ENCODE data around the gene DNAH2. TPM values are rescaled to one million over a fixed set of nuclear protein-coding genes. Genes with fewer than 3 reads are reported as not detected.

The DNAH2 gene
- total and polyA plus RNA-seq, 2 donors (not counting 3 experiments of a cell fraction or from before 2014, with no cell fraction given), result 0.10 to 0.11 TPM

- Histone ChIP-seq H3K27ac (ENCODE audit: insufficient read depth, low read depth, low read length) (no peak overlapping the region), H3K4me1 (ENCODE audit: control insufficient read depth, extremely low read depth, insufficient read depth, low read length) (no peaks in the 10 kb centered on the region), H3K27me3 (ENCODE audit: control insufficient read depth in 2 of 2, insufficient read depth in 2 of 2, low read length in 2 of 2) (peaks cover 0 to 7% of the 10 kb centered on the region in 2 experiments), H4K20me1 (replicated peaks; ENCODE audit: control insufficient read depth, extremely low read depth, insufficient read depth, low read length) (no peaks in the 10 kb centered on the region), H3K9me1 (replicated peaks; ENCODE audit: control insufficient read depth, extremely low read depth, insufficient read depth, low read length) (no peaks in the 10 kb centered on the region), H2AFZ (ENCODE audit: low read depth, low read length) (no peak overlapping the region), H3K9ac (replicated peaks; ENCODE audit: extremely low read depth, insufficient read depth, low read length) (no peak overlapping the region), H3K4me3 (replicated peaks in 1 of 3; ENCODE audit: insufficient read depth in 1 of 3, low read depth in 1 of 3, low read length in 3 of 3) (no peak overlapping the region), H3K9me3 (replicated peaks; ENCODE audit: control insufficient read depth, insufficient read depth, low read length) (no peaks in the 10 kb centered on the region), H3K4me2 (ENCODE audit: insufficient read depth, low read length) (no peak overlapping the region), H3K36me3 (ENCODE audit: control insufficient read depth in 2 of 2, extremely low read depth in 1 of 2, insufficient read depth in 2 of 2, low read length in 2 of 2) (no peaks in the 10 kb centered on the region), H3K79me2 (ENCODE audit: control insufficient read depth, insufficient read depth, low read length) (no peaks in the 10 kb centered on the region)
- CTCF ChIA-PET, result interaction anchor here (0.7 kb wide), 1 partner anchor 21 kb away, joined by 3 read pairs; no protein-coding TSS in a partner anchor
- FAIRE-seq, result no peak
- dilution Hi-C loops (cut with MboI; ENCODE audit: extremely low pct_ligation_motif_present, low sequenced_read_pairs) (no loop called here), intact Hi-C loops (cut with micrococcal nuclease) (no loop called here)
- DNase-seq (ENCODE audit: low read depth, low spot score), result no peak
- POLR2A ChIA-PET, result no interaction called here
- TF ChIP-seq GATA2 (IDR thresholded peaks at IDR 0.05; ENCODE audit: insufficient read depth, insufficient read length, low read depth, low read length) (no peak), POLR2AphosphoS5 (IDR thresholded peaks at IDR 0.05; ENCODE audit: insufficient read depth, low read depth, low read length) (no peak), MYC (IDR thresholded peaks at IDR 0.05; ENCODE audit: low read depth, low read length) (no peak), POLR2A (IDR thresholded peaks at IDR 0.05; ENCODE audit: low read depth, low read length) (no peak), FOS (IDR thresholded peaks at IDR 0.05; ENCODE audit: borderline replicate concordance, insufficient read depth, low read length) (no peak), MAX (IDR thresholded peaks at IDR 0.05; ENCODE audit: insufficient read depth, insufficient read length) (no peak), EZH2 (IDR thresholded peaks at IDR 0.05; ENCODE audit: borderline replicate concordance, low read depth, low read length, severe bottlenecking) (no peak)
- BruUV-seq (replicated peaks), result no TSS peak
Observed at GRCh38 chr17:7806587-7806986, 89.0 kb downstream of the DNAH2 start.

- ChIA-PET CTCF (interaction anchor here (0.9 kb wide), 1 partner anchor 18 kb away, joined by 3 read pairs; no protein-coding TSS in a partner anchor), POLR2A (no interaction called here)
- H3K4me3 ChIP-seq (replicated peaks in 1 of 3; ENCODE audit: insufficient read depth in 1 of 3, low read depth in 1 of 3, low read length in 3 of 3), result no peak overlapping the region
- H3K79me2 ChIP-seq (ENCODE audit: control insufficient read depth, insufficient read depth, low read length), result no peaks in the 10 kb centered on the region
- BruUV-seq (replicated peaks), result no TSS peak
- intact Hi-C loops (cut with micrococcal nuclease) (no loop called here), dilution Hi-C loops (cut with MboI; ENCODE audit: extremely low pct_ligation_motif_present, low sequenced_read_pairs) (no loop called here)
- TF ChIP-seq JUN (IDR thresholded peaks at IDR 0.05; ENCODE audit: borderline replicate concordance, insufficient read depth, insufficient read length, low read depth) (no peak), EZH2 (IDR thresholded peaks at IDR 0.05; ENCODE audit: borderline replicate concordance, low read depth, low read length, severe bottlenecking) (no peak), CTCF (IDR thresholded peaks at IDR 0.05; ENCODE audit: extremely low read depth in 1 of 2, insufficient read depth in 1 of 2, low read depth in 1 of 2, low read length in 2 of 2) (no peak), GATA2 (IDR thresholded peaks at IDR 0.05; ENCODE audit: insufficient read depth, insufficient read length, low read depth, low read length) (no peak), FOS (IDR thresholded peaks at IDR 0.05; ENCODE audit: borderline replicate concordance, insufficient read depth, low read length) (no peak), POLR2AphosphoS5 (IDR thresholded peaks at IDR 0.05; ENCODE audit: insufficient read depth, low read depth, low read length) (no peak), MYC (IDR thresholded peaks at IDR 0.05; ENCODE audit: low read depth, low read length) (no peak), MAX (IDR thresholded peaks at IDR 0.05; ENCODE audit: insufficient read depth, insufficient read length) (no peak), POLR2A (IDR thresholded peaks at IDR 0.05; ENCODE audit: low read depth, low read length) (no peak)
- H3K36me3 ChIP-seq (ENCODE audit: control insufficient read depth in 2 of 2, extremely low read depth in 1 of 2, insufficient read depth in 2 of 2, low read length in 2 of 2), result no peaks in the 10 kb centered on the region
- H3K4me2 ChIP-seq (ENCODE audit: insufficient read depth, low read length), result no peak overlapping the region
- H4K20me1 ChIP-seq (replicated peaks; ENCODE audit: control insufficient read depth, extremely low read depth, insufficient read depth, low read length), result no peaks in the 10 kb centered on the region
- H3K9ac ChIP-seq (replicated peaks; ENCODE audit: extremely low read depth, insufficient read depth, low read length), result no peak overlapping the region
- no peaks in the 10 kb centered on the region for H3K9me3 ChIP-seq (replicated peaks; ENCODE audit: control insufficient read depth, insufficient read depth, low read length)
- DNase-seq (ENCODE audit: low read depth, low spot score), result no peak
- H2AFZ ChIP-seq (ENCODE audit: low read depth, low read length), result no peak overlapping the region
- H3K4me1 ChIP-seq (ENCODE audit: control insufficient read depth, extremely low read depth, insufficient read depth, low read length), result no peaks in the 10 kb centered on the region
- no peak overlapping the region for H3K27ac ChIP-seq (ENCODE audit: insufficient read depth, low read depth, low read length)
- no peaks in the 10 kb centered on the region for H3K9me1 ChIP-seq (replicated peaks; ENCODE audit: control insufficient read depth, extremely low read depth, insufficient read depth, low read length)
- H3K27me3 ChIP-seq (ENCODE audit: control insufficient read depth in 2 of 2, insufficient read depth in 2 of 2, low read length in 2 of 2), result peaks cover 0 to 8% of the 10 kb centered on the region in 2 experiments
- FAIRE-seq, result no peak
Observed at GRCh38 chr17:7807206-7807605, 89.7 kb downstream of the DNAH2 start.
